Measurements from ENCODE around the gene AMMECR1.
A peak's percentile ranks its signal among the peaks of the same experiment; 100 is the strongest.

Gene AMMECR1

GRCh38 chrX:110211340-110211739 lies 106.5 kb downstream of the AMMECR1 start:
- DNase-seq (ENCODE audit: low read depth) = no peak

- peak; percentile 81 for DNase-seq (ENCODE audit: low read depth)
Observed at GRCh38 chrX:110210417-110211139, 107.3 kb downstream of the AMMECR1 start.

GRCh38 chrX:110208092-110208491 lies 109.8 kb downstream of the AMMECR1 start:
- DNase-seq (ENCODE audit: low read depth) = no peak

- peak; percentile 78 for DNase-seq (ENCODE audit: low read depth)
Observed at GRCh38 chrX:110204986-110205385, 112.9 kb downstream of the AMMECR1 start.

GRCh38 chrX:110201799-110202198 lies 116.1 kb downstream of the AMMECR1 start:
- DNase-seq (ENCODE audit: low read depth) = peak; percentile 41

GRCh38 chrX:110194977-110195376 lies 122.9 kb downstream of the AMMECR1 start:
- no peak for DNase-seq (ENCODE audit: low read depth)

GRCh38 chrX:110192516-110192915 lies 125.4 kb downstream of the AMMECR1 start:
- no peak for DNase-seq (ENCODE audit: low read depth)

GRCh38 chrX:110188701-110189558 lies 129.0 kb downstream of the AMMECR1 start:
- DNase-seq (ENCODE audit: low read depth) = no peak

GRCh38 chrX:110183314-110183713 lies 134.6 kb downstream of the AMMECR1 start:
- DNase-seq (ENCODE audit: low read depth) = no peak

- no peak for DNase-seq (ENCODE audit: low read depth)
Observed at GRCh38 chrX:110182865-110183264, 135.0 kb downstream of the AMMECR1 start.

GRCh38 chrX:110182362-110182761 lies 135.5 kb downstream of the AMMECR1 start:
- DNase-seq (ENCODE audit: low read depth) = peak; percentile 27

GRCh38 chrX:110181459-110182137 lies 136.3 kb downstream of the AMMECR1 start:
- no peak for DNase-seq (ENCODE audit: low read depth)

- DNase-seq (ENCODE audit: low read depth) = peak; percentile 50
Observed at GRCh38 chrX:110180928-110181310, 137.0 kb downstream of the AMMECR1 start.

GRCh38 chrX:110180176-110180927 lies 137.5 kb downstream of the AMMECR1 start:
- peak; percentile 81 for DNase-seq (ENCODE audit: low read depth)

GRCh38 chrX:110178179-110178865 lies 139.6 kb downstream of the AMMECR1 start:
- DNase-seq (ENCODE audit: low read depth) = no peak

- DNase-seq (ENCODE audit: low read depth) = no peak
Observed at GRCh38 chrX:110175696-110176095, 142.2 kb downstream of the AMMECR1 start.

GRCh38 chrX:110175146-110175545 lies 142.7 kb downstream of the AMMECR1 start:
- no peak for DNase-seq (ENCODE audit: low read depth)

GRCh38 chrX:110173192-110174175 lies 144.4 kb downstream of the AMMECR1 start:
- peak; percentile 23 for DNase-seq (ENCODE audit: low read depth)

GRCh38 chrX:110172215-110172614 lies 145.7 kb downstream of the AMMECR1 start:
- no peak for DNase-seq (ENCODE audit: low read depth)

- DNase-seq (ENCODE audit: low read depth) = no peak
Observed at GRCh38 chrX:110171442-110171841, 146.4 kb downstream of the AMMECR1 start.
